ENCODE data around the gene MCF2L2.

- TF ChIP-seq POLR2A (IDR thresholded peaks at IDR 0.05; ENCODE audit: low read depth, low read length), result no peak
- TF ChIP-seq POLR2AphosphoS5 (IDR thresholded peaks at IDR 0.05; ENCODE audit: low read depth, low read length), result no peak
- TF ChIP-seq TAF1 (IDR thresholded peaks at IDR 0.05; ENCODE audit: borderline replicate concordance, low read depth, low read length), result no peak
Measured at GRCh38 chr3:183339461-183340086, 88.8 kb downstream of the MCF2L2 start.
